Measurements from ENCODE around the gene CTSA. TPM values are rescaled to one million over a fixed set of nuclear protein-coding genes. Genes with fewer than 3 reads are reported as not detected.

The CTSA gene
- total RNA-seq, 2 experiments from 2014 or later: 40.3 to 42.6 TPM

GRCh38 chr20:45917790-45918141 lies 26.6 kb downstream of the CTSA start:
- peaks cover 5 to 15% of the 10 kb centered on the region in 2 experiments for H3K27me3 ChIP-seq (ENCODE audit: control insufficient read depth in 1 of 2, insufficient read depth in 2 of 2, low read length in 2 of 2)
- intact Hi-C loops (cut with DNase I, micrococcal nuclease): no loop called here
- Mint-ChIP-seq H3K27me3 (peaks cover 41% of the 10 kb centered on the region), H3K4me3 (no peak overlapping the region), H3K27ac (no peak overlapping the region), H3K4me1 (ENCODE audit: low read depth) (no peaks in the 10 kb centered on the region), H3K36me3 (ENCODE audit: low read depth) (no peaks in the 10 kb centered on the region), H3K9me3 (no peaks in the 10 kb centered on the region)
- ATAC-seq (ENCODE audit: poor library complexity) (no peak), DNase-seq (no peak)
- no peaks in the 10 kb centered on the region for H3K9me3 ChIP-seq (ENCODE audit: control insufficient read depth in 1 of 2, insufficient read depth in 1 of 2, low read length in 2 of 2)
- TF ChIP-seq, protein P1, sequence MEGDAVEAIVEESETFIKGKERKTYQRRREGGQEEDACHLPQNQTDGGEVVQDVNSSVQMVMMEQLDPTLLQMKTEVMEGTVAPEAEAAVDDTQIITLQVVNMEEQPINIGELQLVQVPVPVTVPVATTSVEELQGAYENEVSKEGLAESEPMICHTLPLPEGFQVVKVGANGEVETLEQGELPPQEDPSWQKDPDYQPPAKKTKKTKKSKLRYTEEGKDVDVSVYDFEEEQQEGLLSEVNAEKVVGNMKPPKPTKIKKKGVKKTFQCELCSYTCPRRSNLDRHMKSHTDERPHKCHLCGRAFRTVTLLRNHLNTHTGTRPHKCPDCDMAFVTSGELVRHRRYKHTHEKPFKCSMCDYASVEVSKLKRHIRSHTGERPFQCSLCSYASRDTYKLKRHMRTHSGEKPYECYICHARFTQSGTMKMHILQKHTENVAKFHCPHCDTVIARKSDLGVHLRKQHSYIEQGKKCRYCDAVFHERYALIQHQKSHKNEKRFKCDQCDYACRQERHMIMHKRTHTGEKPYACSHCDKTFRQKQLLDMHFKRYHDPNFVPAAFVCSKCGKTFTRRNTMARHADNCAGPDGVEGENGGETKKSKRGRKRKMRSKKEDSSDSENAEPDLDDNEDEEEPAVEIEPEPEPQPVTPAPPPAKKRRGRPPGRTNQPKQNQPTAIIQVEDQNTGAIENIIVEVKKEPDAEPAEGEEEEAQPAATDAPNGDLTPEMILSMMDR (IDR thresholded peaks at IDR 0.05): no peak
- no peaks in the 10 kb centered on the region for H3K36me3 ChIP-seq (ENCODE audit: insufficient read depth, low read length)
- ChIA-PET CTCF (interaction anchor here (1.0 kb wide), 1 partner anchor 16 kb away, joined by 3 read pairs; no protein-coding TSS in a partner anchor), POLR2A (no interaction called here)
- H3K4me1 ChIP-seq (ENCODE audit: insufficient read depth, low read length): no peaks in the 10 kb centered on the region
- H3K27ac ChIP-seq (ENCODE audit: low read depth in 1 of 2, low read length in 2 of 2): no peak overlapping the region
- no peak overlapping the region for H3K4me3 ChIP-seq (ENCODE audit: low read length)

DNA sequence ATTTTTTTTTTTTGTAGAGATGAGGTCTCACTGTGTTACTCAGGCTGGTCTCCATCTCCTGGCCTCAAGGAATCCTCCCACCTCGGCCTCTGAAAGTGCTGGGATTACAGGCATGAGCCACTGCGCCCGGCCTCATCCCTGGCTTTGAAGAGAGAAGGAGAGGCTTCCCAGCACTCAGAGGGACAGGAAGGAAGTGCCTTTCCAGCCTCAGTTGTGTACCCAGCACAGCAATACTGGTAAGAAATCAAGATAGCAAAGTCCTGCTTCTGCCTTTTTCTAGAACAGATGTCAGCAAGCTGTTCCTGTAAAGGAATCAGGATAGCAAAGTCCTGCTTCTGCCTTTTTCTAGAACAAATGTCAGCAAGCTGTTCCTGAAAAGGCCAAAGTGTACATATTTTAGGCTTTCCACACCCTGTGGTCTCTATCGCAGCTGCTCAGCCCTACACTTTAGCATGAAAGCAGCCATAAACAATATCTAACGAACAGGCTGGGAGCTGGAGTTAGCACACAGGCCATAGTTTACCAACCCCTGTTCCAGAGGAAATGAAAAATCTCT lies 27.1 kb downstream of the CTSA start:
- CTCF ChIA-PET: interaction anchor here (1.0 kb wide), 1 partner anchor 15 kb away, joined by 3 read pairs; no protein-coding TSS in a partner anchor

GRCh38 chr20:45918779-45919537 lies 27.8 kb downstream of the CTSA start:
- CTCF ChIA-PET: interaction anchor here (1.0 kb wide), 1 partner anchor 15 kb away, joined by 3 read pairs; no protein-coding TSS in a partner anchor
- intact Hi-C loops (cut with DNase I, micrococcal nuclease): no loop called here
- ATAC-seq (ENCODE audit: poor library complexity) (no peak), DNase-seq (no peak)
- Mint-ChIP-seq H3K36me3 (ENCODE audit: low read depth) (no peaks in the 10 kb centered on the region), H3K9me3 (no peaks in the 10 kb centered on the region), H3K4me1 (ENCODE audit: low read depth) (no peaks in the 10 kb centered on the region), H3K4me3 (no peak overlapping the region), H3K27me3 (peaks cover 40% of the 10 kb centered on the region), H3K27ac (no peak overlapping the region)
- Histone ChIP-seq H3K9me3 (ENCODE audit: control insufficient read depth in 1 of 2, insufficient read depth in 1 of 2, low read length in 2 of 2) (no peaks in the 10 kb centered on the region), H3K36me3 (ENCODE audit: insufficient read depth, low read length) (no peaks in the 10 kb centered on the region), H3K4me3 (ENCODE audit: low read length) (no peak overlapping the region), H3K4me1 (ENCODE audit: insufficient read depth, low read length) (no peaks in the 10 kb centered on the region), H3K27ac (ENCODE audit: low read depth in 1 of 2, low read length in 2 of 2) (no peak overlapping the region), H3K27me3 (ENCODE audit: control insufficient read depth in 1 of 2, insufficient read depth in 2 of 2, low read length in 2 of 2) (peaks cover 5 to 15% of the 10 kb centered on the region in 2 experiments)
- POLR2A ChIA-PET: interaction anchor here (2.9 kb wide), 1 partner anchor 15 kb away, joined by 11 read pairs; the partner anchor contains the start of gene PCIF1
- TF ChIP-seq, protein P1 (IDR thresholded peaks at IDR 0.05): no peak

More for the DNA sequence above, 27.1 kb downstream of the CTSA start:
- H3K9me3 Mint-ChIP-seq: no peaks in the 10 kb centered on the region
- Histone ChIP-seq H3K9me3 (ENCODE audit: control insufficient read depth in 1 of 2, insufficient read depth in 1 of 2, low read length in 2 of 2) (no peaks in the 10 kb centered on the region), H3K4me3 (ENCODE audit: low read length) (no peak overlapping the region), H3K27ac (ENCODE audit: low read depth in 1 of 2, low read length in 2 of 2) (no peak overlapping the region), H3K27me3 (ENCODE audit: control insufficient read depth in 1 of 2, insufficient read depth in 2 of 2, low read length in 2 of 2) (peaks cover 5 to 15% of the 10 kb centered on the region in 2 experiments), H3K36me3 (ENCODE audit: insufficient read depth, low read length) (no peaks in the 10 kb centered on the region), H3K4me1 (ENCODE audit: insufficient read depth, low read length) (no peaks in the 10 kb centered on the region)
- ATAC-seq (ENCODE audit: poor library complexity): no peak
- POLR2A ChIA-PET: no interaction called here
- DNase-seq: no peak
- peaks cover 41% of the 10 kb centered on the region for H3K27me3 Mint-ChIP-seq
- H3K27ac Mint-ChIP-seq: no peak overlapping the region
- no peaks in the 10 kb centered on the region for H3K4me1 Mint-ChIP-seq (ENCODE audit: low read depth)
- TF ChIP-seq, protein P1 (IDR thresholded peaks at IDR 0.05): no peak
- intact Hi-C loops (cut with DNase I, micrococcal nuclease): no loop called here
- no peak overlapping the region for H3K4me3 Mint-ChIP-seq
- no peaks in the 10 kb centered on the region for H3K36me3 Mint-ChIP-seq (ENCODE audit: low read depth)
